Peyer's patch (tissue), 4 donors: ENCODE data around the gene CDKN2C.

Source experiments
- CTCF ChIP-seq, 6 experiments: fragments of 450-650 bp in 4 of 6; fragments of 200-600 bp in 2 of 6; sonication (generic) in 1 of 6; IDR thresholded peaks; one replicate each; pipeline ENCODE4 v1.5.1; 2017 to 2019; ENCODE audit warnings: antibody characterized with exemption in 6 of 6, mild to moderate bottlenecking in 3 of 6, moderate library complexity in 1 of 6
- POLR2A ChIP-seq, 2 donors: fragments of 450-650 bp; IDR thresholded peaks; one replicate each; pipeline ENCODE4 v1.5.1; 2017; ENCODE audit warnings: antibody characterized with exemption in 2 of 2, mild to moderate bottlenecking in 2 of 2, moderate library complexity in 2 of 2

- TF ChIP-seq CTCF (IDR thresholded peaks at IDR 0.05), result no peak
- no peak for TF ChIP-seq POLR2A (IDR thresholded peaks at IDR 0.05)
These were observed 1.0 kb downstream of the CDKN2C start for GRCh38 chr1:50970931-50971582.
